ES-I3 (cell line): ENCODE results near the gene SUMF1.

ENCODE experiments used
- H3K36me3 ChIP-seq: 2 replicates; pipeline ENCODE4 v1.6.1; 2013; ENCODE audit warnings: mild to moderate bottlenecking, low read length, control low read depth, moderate library complexity; ENCODE audit not compliant: insufficient read depth
- H3K4me1 ChIP-seq: 2 replicates; pipeline ENCODE4 v1.6.1; 2013; ENCODE audit warnings: mild to moderate bottlenecking, control low read depth, low read length; ENCODE audit not compliant: insufficient read depth
- H3K9ac ChIP-seq: 2 replicates; pipeline ENCODE4 v1.6.1; 2013; ENCODE audit warnings: low read depth, mild to moderate bottlenecking, low read length, moderate library complexity
- H3K9me3 ChIP-seq: 2 replicates; pipeline ENCODE4 v1.6.1; 2013; ENCODE audit warnings: mild to moderate bottlenecking, low read length, moderate library complexity; ENCODE audit not compliant: control insufficient read depth, insufficient read depth

SUMF1 gene

DNA sequence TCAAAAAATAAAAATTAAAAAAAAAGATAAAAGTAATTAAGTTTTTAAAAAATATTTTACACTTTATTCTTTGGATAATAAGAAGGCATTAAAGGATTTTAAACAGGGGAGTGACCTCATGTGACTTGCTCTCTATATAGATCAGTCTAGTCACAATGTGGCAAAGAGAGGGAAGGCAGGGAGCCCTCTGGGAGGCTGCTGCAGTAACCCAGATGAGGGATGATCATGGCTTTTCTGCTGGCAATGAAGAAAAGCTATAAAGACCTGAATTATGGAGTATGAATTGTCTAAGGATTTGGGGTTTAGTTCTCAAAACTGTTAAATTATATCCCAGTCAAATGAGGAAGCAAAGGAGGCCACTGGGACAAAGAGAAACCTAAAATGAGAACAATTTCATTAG is 58.1 kb downstream of the SUMF1 start:
- Histone ChIP-seq H3K9ac (no peak overlapping the region), H3K4me1 (no peaks in the 10 kb centered on the region), H3K9me3 (no peaks in the 10 kb centered on the region), H3K36me3 (no peaks in the 10 kb centered on the region; the same call in 1 of the 2 replicates)

DNA sequence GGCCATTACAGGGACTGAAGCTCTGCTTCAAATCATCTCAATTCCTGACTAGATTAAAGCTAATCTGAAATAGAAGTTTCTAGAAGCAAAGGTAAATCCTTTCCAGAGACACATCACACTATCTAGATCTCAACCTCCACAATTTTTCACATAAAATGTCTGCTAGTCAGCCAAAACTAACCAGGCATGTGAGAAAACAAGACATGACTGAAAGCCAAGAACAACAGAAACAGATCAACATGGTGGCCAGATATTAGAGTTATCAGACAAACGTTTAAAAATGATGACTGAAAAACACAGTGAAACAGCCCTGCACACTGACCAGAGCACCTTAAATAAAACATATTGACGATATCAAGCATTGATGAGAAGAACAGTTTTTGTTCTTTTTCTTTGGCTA is 59.1 kb downstream of the SUMF1 start:
- no peaks in the 10 kb centered on the region for H3K9me3 ChIP-seq
- H3K4me1 ChIP-seq: no peaks in the 10 kb centered on the region
- H3K9ac ChIP-seq: no peak overlapping the region
- no peaks in the 10 kb centered on the region for H3K36me3 ChIP-seq

DNA sequence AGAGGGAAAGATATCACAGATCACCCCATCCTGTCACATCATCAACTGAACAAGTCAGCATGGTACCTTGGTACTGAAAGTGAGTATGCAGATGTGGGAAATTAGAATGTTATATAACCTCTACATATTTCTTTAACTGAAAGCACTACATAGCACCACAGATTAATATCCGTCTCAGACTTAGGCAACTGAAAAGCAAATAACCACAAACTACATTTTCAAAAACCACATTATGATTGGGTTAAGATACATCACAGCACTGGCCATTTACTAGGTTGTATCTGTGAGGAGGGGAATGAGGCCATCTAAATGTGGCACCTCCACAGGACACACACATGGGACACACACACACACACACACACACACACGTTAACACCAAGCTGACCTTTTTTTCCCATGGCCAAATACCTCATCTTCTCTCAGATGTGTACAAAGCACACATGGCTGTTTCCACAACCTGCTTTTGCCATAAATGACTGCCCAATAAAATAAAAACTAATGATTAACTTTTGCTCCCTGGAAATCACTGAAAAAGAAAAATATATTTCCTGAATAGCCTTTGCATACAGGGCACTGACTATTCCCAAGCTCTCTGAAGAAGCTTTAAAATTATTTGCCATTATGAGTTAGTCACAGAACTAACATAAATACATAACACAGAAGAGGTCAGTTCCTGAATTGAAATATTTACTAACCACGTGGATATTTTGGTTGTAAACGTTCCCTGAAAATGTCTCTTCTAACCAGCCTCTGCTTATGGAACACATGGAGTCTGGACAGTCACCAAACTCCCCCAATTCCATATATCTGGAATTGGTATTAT is 60.1 kb downstream of the SUMF1 start:
- H3K9ac ChIP-seq: no peak overlapping the region
- no peaks in the 10 kb centered on the region for H3K4me1 ChIP-seq
- no peaks in the 10 kb centered on the region for H3K36me3 ChIP-seq
- no peaks in the 10 kb centered on the region for H3K9me3 ChIP-seq

DNA sequence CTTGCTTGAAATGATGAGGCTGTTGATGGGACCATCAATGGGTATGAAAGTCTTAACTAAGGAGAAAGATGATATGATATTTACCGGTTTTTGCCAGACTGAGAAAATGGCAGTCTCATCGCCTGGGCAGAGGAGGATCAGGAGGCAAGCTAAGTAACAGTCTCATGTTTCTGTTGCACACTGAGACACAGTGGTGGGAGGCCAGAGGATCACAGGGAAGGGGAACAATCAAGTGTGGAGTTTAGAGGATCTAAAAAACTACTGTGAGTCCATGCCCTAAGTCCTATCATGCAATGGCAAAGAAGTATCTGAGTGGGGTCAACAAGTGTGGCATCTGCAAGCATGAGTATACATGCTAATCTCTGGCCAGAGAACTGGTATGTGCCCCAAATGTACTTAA is 62.2 kb downstream of the SUMF1 start:
- Histone ChIP-seq H3K9me3 (no peaks in the 10 kb centered on the region), H3K9ac (no peak overlapping the region), H3K4me1 (no peaks in the 10 kb centered on the region), H3K36me3 (no peaks in the 10 kb centered on the region)

DNA sequence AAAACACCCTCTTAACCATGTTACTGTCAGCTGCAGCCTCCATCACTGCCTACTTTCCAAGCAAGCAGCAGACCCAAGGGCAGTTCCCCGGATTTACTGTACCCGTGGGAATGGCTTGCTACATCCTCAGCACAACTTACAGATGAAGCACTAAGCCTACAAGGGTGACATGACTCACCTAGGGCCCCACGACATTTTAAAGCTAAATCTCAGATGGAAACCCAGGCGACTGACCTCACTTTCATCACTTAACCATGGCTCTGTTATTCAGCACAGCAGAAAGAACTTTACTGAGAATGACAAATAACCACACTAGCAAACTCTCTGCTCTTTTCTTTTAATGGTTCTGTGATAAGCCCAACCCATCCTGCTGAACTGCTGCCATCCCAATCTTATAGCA is 65.6 kb downstream of the SUMF1 start:
- no peaks in the 10 kb centered on the region for H3K4me1 ChIP-seq
- H3K36me3 ChIP-seq: no peaks in the 10 kb centered on the region
- H3K9me3 ChIP-seq: no peaks in the 10 kb centered on the region
- no peak overlapping the region for H3K9ac ChIP-seq

DNA sequence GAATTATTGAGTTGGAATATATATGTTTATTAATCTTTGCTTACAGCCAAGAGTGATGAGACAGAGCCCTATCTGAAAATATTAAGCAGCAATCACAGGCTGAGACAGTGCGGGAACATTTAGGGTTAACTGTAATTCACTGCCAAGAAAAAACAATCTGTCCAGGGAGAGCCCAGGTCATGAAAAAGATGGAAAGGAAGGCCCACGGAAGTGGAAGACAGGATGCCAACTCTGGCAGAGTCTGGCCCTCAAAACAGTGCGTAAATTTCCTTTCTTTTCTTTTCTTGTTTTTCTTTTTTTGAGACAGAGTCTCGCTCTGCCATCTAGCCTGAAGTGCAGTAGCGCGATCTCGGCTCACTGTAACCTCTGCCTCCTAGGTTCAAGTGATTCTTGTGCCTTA is 67.6 kb downstream of the SUMF1 start:
- H3K9ac ChIP-seq: no peak overlapping the region
- H3K36me3 ChIP-seq: no peaks in the 10 kb centered on the region
- H3K4me1 ChIP-seq: no peaks in the 10 kb centered on the region
- H3K9me3 ChIP-seq: no peaks in the 10 kb centered on the region

DNA sequence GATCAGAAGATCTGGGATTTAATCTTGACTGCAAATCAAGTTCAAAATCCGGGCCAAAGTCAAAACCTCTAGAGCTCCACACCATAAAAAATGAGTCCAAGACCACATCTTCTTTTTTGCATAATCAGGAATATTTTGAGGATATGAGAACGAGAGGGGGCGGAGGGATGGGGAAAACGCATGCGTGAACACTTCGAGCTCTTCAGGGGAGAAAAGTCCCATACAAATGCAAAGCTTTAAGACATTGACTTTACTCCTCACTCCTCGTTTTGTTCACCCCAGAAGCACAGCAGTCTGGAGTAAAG is 68.2 kb downstream of the SUMF1 start:
- H3K36me3 ChIP-seq: no peaks in the 10 kb centered on the region
- H3K4me1 ChIP-seq: no peaks in the 10 kb centered on the region
- H3K9ac ChIP-seq: no peak overlapping the region
- no peaks in the 10 kb centered on the region for H3K9me3 ChIP-seq

DNA sequence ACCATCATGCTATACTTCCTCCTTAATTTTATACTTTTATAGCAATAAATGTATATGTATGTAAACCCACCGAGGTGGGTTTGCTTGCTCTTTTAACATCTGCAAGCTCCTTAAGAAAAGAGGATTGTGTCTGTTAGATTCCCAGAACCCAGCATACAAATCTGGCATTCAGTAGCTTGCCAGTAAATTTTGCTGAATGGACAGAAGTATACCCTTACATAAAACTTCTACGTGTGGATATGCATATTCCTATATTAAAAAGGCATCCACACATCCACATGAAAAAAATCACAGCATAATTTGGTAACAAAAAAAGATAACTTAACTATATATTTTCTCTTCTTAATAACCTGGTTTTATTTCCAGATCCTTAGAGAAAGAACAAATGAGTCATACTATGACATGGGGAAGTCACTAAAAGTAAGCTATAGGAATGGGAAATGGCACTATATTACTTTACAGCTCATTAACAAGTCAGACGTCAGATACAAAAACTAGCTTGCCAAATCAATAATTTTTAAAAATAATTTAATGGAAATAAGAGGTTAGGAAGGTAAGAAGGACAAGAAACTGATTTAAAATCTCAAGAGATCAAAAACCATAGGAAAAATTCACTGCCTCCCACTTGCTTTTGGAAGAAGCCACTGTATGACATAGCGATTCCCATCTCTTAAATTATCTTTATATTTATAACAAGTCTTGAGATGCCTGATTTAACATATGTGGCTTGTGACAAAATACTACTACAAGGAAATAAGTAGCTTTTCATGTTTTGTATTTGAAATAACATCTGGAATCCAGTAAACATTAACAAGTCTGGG is 68.7 kb downstream of the SUMF1 start:
- Histone ChIP-seq H3K36me3 (no peaks in the 10 kb centered on the region), H3K9ac (no peak overlapping the region), H3K4me1 (no peaks in the 10 kb centered on the region), H3K9me3 (no peaks in the 10 kb centered on the region)

DNA sequence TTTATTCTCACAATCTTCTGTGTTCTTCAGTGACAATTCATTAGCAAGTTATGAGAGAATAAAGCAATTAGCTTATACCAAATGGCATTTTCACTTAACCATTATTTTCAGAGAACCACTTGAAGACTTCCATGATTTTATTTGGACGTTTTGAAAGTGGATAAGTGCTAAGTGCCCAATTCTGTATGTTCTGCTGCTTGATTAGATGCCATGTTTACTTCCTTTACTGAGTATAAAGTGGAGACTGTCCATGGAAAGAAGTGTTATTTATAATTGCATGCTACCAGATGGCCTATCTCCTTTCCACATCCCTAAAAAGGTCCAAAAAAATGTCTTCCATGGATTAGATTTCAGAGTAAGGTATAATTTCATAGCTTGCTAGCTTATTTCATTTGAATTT is 69.6 kb downstream of the SUMF1 start:
- no peaks in the 10 kb centered on the region for H3K9me3 ChIP-seq
- H3K36me3 ChIP-seq: no peaks in the 10 kb centered on the region
- H3K9ac ChIP-seq: no peak overlapping the region
- no peaks in the 10 kb centered on the region for H3K4me1 ChIP-seq

DNA sequence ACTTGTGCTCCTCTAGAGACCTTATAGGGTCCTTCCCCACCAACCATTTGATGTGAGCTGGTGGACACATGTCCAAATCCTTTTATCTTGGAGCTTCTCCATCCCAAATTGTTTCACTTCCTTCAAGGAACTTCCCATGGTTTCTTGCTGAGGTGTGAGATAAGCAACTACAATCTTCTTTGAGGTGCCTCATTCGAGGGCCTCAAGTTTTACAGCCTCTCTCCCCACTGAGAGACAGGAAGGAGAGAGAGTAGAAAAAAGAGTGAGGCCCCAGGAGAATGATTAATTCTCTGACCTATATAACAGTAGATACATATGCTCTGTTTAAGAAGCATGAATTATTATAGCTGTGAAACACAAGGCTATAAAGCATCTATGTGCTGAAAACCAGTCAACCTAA is 70.5 kb downstream of the SUMF1 start:
- Histone ChIP-seq H3K4me1 (no peaks in the 10 kb centered on the region), H3K9me3 (no peaks in the 10 kb centered on the region), H3K9ac (no peak overlapping the region), H3K36me3 (no peaks in the 10 kb centered on the region)

DNA sequence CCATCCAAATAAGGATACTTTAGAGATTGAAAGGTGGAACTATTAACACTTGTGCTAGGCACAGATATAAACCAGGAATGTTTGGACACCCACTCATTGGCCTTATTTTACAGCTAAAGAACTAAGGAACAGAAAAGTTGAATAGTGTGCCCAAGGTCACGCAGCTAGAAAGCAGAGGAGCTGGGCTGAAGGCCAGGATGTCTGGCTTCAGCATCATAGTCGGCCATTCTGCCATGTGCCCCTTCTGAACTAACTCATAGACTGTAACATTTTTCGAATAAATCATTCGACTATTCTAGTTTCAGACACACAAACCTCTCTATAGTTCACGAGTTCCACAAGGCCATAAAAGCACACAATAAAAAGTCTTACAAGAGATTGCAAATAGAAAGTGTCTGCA is 71.1 kb downstream of the SUMF1 start:
- no peaks in the 10 kb centered on the region for H3K9me3 ChIP-seq
- H3K9ac ChIP-seq: no peak overlapping the region
- H3K36me3 ChIP-seq: no peaks in the 10 kb centered on the region
- no peaks in the 10 kb centered on the region for H3K4me1 ChIP-seq

DNA sequence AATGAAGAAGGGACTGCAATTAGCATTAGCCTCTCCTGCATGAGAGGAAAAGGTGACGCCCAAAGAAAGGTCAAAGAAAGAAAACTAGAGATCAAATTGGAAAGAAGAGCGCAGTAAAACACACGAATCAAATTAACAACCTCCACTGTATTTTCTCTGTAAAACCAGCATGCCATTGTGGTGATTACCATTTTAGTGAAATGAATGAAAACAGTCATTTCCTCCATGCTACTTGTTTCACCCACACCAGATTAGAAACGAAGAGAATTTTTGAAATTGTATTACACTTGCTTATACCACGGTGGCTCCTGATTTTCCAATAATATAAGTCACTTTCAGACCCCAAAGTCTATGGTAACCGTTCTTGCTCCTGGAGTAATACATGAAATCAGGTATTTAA is 71.6 kb downstream of the SUMF1 start:
- no peaks in the 10 kb centered on the region for H3K36me3 ChIP-seq
- H3K9ac ChIP-seq: no peak overlapping the region
- H3K4me1 ChIP-seq: no peaks in the 10 kb centered on the region; the same call in 1 of the 2 replicates
- H3K9me3 ChIP-seq: no peaks in the 10 kb centered on the region

DNA sequence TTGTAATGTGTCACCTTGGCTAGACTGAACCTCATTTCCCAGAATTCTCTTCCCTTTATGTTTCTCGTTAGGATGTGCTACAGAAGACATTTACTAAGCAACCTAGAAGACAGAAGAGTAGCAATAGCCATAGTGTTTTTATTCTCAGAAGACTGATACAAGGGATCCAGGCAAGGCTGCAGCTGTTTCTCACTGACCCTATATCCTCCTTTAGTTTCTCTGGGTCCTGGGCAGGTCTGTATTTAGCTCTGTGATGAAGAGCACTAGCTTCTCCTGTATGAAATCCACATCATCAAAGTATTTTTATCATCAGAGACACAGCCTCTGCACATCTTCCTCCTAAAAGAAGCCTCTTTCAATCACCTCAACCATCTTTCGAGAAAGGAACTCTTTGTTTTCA is 72.5 kb downstream of the SUMF1 start:
- H3K9me3 ChIP-seq: no peaks in the 10 kb centered on the region
- no peaks in the 10 kb centered on the region for H3K36me3 ChIP-seq
- H3K9ac ChIP-seq: no peak overlapping the region
- peaks cover 6% of the 10 kb centered on the region; the same call in 1 of the 2 replicates for H3K4me1 ChIP-seq

DNA sequence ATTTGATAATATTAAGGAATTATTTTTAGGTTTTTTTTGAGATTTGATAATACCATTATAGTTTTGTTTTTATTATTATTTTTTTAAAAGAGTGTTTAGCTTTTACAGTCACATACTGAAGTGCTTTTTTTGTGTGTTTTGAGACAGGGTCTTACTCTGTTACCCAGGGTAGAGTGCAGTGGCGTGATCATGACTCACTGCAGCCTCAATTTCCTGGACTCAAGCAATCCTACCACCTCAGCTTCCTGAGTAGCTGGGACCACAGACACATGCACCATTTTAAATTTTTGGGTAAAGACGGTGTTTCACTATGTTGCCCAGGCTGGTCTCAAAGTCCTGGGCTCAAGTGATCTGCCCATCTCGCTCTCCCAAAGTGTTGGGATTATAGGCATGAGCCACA is 73.0 kb downstream of the SUMF1 start:
- Histone ChIP-seq H3K9ac (no peak overlapping the region), H3K9me3 (no peaks in the 10 kb centered on the region), H3K36me3 (no peaks in the 10 kb centered on the region), H3K4me1 (peaks cover 6% of the 10 kb centered on the region)

DNA sequence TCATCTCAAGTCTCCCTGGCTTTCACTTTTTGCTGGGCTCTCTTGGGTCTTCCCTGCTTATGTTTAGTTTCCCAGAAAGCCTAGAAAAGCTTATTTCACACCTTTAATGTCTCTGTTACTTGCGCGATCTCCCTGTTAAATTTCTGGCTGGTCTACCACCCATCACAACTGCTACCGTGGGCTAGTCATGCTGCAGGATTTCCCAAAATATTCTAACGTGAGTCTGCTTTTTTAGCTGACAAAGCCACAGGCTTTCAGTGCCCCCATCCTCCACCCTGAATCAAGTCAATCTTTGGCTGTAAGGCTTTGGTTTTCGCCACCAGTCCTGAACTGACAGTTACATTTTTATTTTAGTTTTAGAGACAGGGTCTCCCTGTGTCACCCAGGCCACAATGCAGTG is 74.1 kb downstream of the SUMF1 start:
- no peak overlapping the region for H3K9ac ChIP-seq
- no peaks in the 10 kb centered on the region for H3K9me3 ChIP-seq
- H3K36me3 ChIP-seq: no peaks in the 10 kb centered on the region
- H3K4me1 ChIP-seq: peaks cover 9% of the 10 kb centered on the region
